C4-2B (cell line): Measurements from ENCODE around the gene EPB41L4B.

ENCODE experiments used
- CTCF ChIP-seq: fragments of 450-650 bp; conservative IDR thresholded peaks from 2 replicates; pipeline ENCODE4 v1.5.1; 2017; ENCODE audit warnings: mild to moderate bottlenecking
- ZFX ChIP-seq: fragments of 450-650 bp; IDR thresholded peaks from 2 replicates; pipeline ENCODE4 v1.6.1; 2017

- no peak for TF ChIP-seq CTCF
- TF ChIP-seq ZFX: no peak
Observed at GRCh38 chr9:109238125-109238524, 82.7 kb downstream of the EPB41L4B start.
